Hindlimb muscle (tissue), 1 donor: ENCODE data around the gene ARID1B. TPM values are rescaled to one million over a fixed set of nuclear protein-coding genes. Genes with fewer than 3 reads are reported as not detected.

Source experiments
- DNase-seq: peaks from one replicate; pipeline ENCODE4 v3.0.0-alpha.2; 2013
- polyA plus RNA-seq: library from polyadenylated mRNA; unstranded; fragments of 120-200 nt; gene quantifications from one replicate; pipeline ENCODE4 v1.2.1, GENCODE V29; 2013; ENCODE audit not compliant: insufficient read length

Gene ARID1B
- polyA plus RNA-seq, 1 donor = 76.6 TPM

GRCh38 chr6:156774863-156775405 is 2.2 kb upstream of the ARID1B start:
- DNase-seq = no peak

- no peak for DNase-seq
These were observed 1.5 kb upstream of the ARID1B start for GRCh38 chr6:156775717-156776116.

GRCh38 chr6:156776470-156776839 is 723 bp upstream of the ARID1B start:
- DNase-seq = peak; percentile 43

GRCh38 chr6:156777577-156778453 is 637 bp downstream of the ARID1B start:
- peak; percentile 63 for DNase-seq

- peak; percentile 51 for DNase-seq
These were observed 1.5 kb downstream of the ARID1B start for GRCh38 chr6:156778454-156779205.

GRCh38 chr6:156779206-156780094 is 2.3 kb downstream of the ARID1B start:
- peak; percentile 45 for DNase-seq

GRCh38 chr6:156780102-156780641 is 3.0 kb downstream of the ARID1B start:
- peak; percentile 56 for DNase-seq

GRCh38 chr6:156780962-156781853 is 4.0 kb downstream of the ARID1B start:
- DNase-seq = no peak

GRCh38 chr6:156781861-156782631 is 4.9 kb downstream of the ARID1B start:
- peak; percentile 10 for DNase-seq

GRCh38 chr6:156782691-156783320 is 5.6 kb downstream of the ARID1B start:
- no peak for DNase-seq

GRCh38 chr6:156783958-156784357 is 6.8 kb downstream of the ARID1B start:
- DNase-seq = no peak

GRCh38 chr6:156786652-156787051 is 9.5 kb downstream of the ARID1B start:
- no peak for DNase-seq

- no peak for DNase-seq
These were observed 10.7 kb downstream of the ARID1B start for GRCh38 chr6:156787569-156788492.

- DNase-seq = no peak
These were observed 12.1 kb downstream of the ARID1B start for GRCh38 chr6:156789081-156789943.

GRCh38 chr6:156790711-156791319 is 13.6 kb downstream of the ARID1B start:
- no peak for DNase-seq

- peak; percentile 46 for DNase-seq
These were observed 14.2 kb downstream of the ARID1B start for GRCh38 chr6:156791320-156791850.

- no peak for DNase-seq
These were observed 16.0 kb downstream of the ARID1B start for GRCh38 chr6:156793200-156793599.
